Measurements from ENCODE around the gene CFAP20DC. TPM values are rescaled to one million over a fixed set of nuclear protein-coding genes. Genes with fewer than 3 reads are reported as not detected.

CFAP20DC gene
- total and polyA plus RNA-seq, 4 donors = 0.98 to 2.1 (median 1.5) TPM

DNA sequence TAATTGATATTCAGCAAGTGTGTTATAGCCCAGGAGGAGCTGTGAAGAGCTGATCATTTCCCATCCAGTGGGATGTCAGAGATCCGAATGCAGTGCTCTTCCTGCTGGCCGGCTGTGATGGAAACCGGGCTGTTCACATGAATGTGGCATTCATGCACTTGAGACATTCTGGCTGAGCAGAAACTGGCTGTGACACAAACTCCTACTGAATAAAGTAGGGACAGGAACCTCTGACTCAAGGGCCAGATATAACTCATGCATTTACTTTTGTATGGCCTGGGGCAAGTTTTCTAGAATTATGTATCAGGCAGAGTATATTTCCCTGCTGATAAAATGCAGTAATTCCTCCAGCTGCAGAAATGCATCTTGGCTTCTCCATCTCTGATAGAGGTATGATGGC lies 299.9 kb downstream of the CFAP20DC start:
- WGBS = 79% methylated on average over 3 of the region's 3 CpGs
- H3K4me3 ChIP-seq (ENCODE audit: low read depth in 1 of 3, low read length in 3 of 3) = no peak overlapping the region
- no peaks in the 10 kb centered on the region for H3K27me3 ChIP-seq (ENCODE audit: control insufficient read depth in 4 of 4, insufficient read depth in 4 of 4, low read length in 3 of 4)
- no peaks in the 10 kb centered on the region for H3K36me3 ChIP-seq (ENCODE audit: control insufficient read depth in 4 of 4, insufficient read depth in 3 of 4, low read depth in 1 of 4, low read length in 3 of 4)
- TF ChIP-seq, protein P1, sequence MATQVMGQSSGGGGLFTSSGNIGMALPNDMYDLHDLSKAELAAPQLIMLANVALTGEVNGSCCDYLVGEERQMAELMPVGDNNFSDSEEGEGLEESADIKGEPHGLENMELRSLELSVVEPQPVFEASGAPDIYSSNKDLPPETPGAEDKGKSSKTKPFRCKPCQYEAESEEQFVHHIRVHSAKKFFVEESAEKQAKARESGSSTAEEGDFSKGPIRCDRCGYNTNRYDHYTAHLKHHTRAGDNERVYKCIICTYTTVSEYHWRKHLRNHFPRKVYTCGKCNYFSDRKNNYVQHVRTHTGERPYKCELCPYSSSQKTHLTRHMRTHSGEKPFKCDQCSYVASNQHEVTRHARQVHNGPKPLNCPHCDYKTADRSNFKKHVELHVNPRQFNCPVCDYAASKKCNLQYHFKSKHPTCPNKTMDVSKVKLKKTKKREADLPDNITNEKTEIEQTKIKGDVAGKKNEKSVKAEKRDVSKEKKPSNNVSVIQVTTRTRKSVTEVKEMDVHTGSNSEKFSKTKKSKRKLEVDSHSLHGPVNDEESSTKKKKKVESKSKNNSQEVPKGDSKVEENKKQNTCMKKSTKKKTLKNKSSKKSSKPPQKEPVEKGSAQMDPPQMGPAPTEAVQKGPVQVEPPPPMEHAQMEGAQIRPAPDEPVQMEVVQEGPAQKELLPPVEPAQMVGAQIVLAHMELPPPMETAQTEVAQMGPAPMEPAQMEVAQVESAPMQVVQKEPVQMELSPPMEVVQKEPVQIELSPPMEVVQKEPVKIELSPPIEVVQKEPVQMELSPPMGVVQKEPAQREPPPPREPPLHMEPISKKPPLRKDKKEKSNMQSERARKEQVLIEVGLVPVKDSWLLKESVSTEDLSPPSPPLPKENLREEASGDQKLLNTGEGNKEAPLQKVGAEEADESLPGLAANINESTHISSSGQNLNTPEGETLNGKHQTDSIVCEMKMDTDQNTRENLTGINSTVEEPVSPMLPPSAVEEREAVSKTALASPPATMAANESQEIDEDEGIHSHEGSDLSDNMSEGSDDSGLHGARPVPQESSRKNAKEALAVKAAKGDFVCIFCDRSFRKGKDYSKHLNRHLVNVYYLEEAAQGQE (IDR thresholded peaks at IDR 0.05) = no peak
- no peak for TF ChIP-seq FOXA2 (IDR thresholded peaks at IDR 0.05)
- TF ChIP-seq, protein P2, sequence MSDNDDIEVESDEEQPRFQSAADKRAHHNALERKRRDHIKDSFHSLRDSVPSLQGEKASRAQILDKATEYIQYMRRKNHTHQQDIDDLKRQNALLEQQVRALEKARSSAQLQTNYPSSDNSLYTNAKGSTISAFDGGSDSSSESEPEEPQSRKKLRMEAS (IDR thresholded peaks at IDR 0.05) = no peak
- TF ChIP-seq, protein P3, sequence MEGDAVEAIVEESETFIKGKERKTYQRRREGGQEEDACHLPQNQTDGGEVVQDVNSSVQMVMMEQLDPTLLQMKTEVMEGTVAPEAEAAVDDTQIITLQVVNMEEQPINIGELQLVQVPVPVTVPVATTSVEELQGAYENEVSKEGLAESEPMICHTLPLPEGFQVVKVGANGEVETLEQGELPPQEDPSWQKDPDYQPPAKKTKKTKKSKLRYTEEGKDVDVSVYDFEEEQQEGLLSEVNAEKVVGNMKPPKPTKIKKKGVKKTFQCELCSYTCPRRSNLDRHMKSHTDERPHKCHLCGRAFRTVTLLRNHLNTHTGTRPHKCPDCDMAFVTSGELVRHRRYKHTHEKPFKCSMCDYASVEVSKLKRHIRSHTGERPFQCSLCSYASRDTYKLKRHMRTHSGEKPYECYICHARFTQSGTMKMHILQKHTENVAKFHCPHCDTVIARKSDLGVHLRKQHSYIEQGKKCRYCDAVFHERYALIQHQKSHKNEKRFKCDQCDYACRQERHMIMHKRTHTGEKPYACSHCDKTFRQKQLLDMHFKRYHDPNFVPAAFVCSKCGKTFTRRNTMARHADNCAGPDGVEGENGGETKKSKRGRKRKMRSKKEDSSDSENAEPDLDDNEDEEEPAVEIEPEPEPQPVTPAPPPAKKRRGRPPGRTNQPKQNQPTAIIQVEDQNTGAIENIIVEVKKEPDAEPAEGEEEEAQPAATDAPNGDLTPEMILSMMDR (IDR thresholded peaks at IDR 0.05; ENCODE audit: low read depth, low read length, missing input control) = no peak
- TF ChIP-seq GABPA (IDR thresholded peaks at IDR 0.05 in 1 of 2, conservative IDR thresholded peaks at IDR 0.05 in 1 of 2) = no peak
- TF ChIP-seq FOXA1 (IDR thresholded peaks at IDR 0.05) = no peak
- TF ChIP-seq TAF1 (conservative IDR thresholded peaks at IDR 0.05) = no peak
- no peak for TF ChIP-seq YY1 (IDR thresholded peaks at IDR 0.05)
- TF ChIP-seq NR2F2 (IDR thresholded peaks at IDR 0.05) = no peak
- no peak for TF ChIP-seq EGR1 (IDR thresholded peaks at IDR 0.05; ENCODE audit: low read depth in 2 of 2)
- no peak for TF ChIP-seq RAD21 (IDR thresholded peaks at IDR 0.05)
- no peak for TF ChIP-seq RXRA (IDR thresholded peaks at IDR 0.05)
- TF ChIP-seq JUND (IDR thresholded peaks at IDR 0.05) = no peak
- no peak for TF ChIP-seq SP1 (IDR thresholded peaks at IDR 0.05)
- TF ChIP-seq, protein P4, sequence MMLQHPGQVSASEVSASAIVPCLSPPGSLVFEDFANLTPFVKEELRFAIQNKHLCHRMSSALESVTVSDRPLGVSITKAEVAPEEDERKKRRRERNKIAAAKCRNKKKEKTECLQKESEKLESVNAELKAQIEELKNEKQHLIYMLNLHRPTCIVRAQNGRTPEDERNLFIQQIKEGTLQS (IDR thresholded peaks at IDR 0.05) = no peak
- TF ChIP-seq, protein P5, sequence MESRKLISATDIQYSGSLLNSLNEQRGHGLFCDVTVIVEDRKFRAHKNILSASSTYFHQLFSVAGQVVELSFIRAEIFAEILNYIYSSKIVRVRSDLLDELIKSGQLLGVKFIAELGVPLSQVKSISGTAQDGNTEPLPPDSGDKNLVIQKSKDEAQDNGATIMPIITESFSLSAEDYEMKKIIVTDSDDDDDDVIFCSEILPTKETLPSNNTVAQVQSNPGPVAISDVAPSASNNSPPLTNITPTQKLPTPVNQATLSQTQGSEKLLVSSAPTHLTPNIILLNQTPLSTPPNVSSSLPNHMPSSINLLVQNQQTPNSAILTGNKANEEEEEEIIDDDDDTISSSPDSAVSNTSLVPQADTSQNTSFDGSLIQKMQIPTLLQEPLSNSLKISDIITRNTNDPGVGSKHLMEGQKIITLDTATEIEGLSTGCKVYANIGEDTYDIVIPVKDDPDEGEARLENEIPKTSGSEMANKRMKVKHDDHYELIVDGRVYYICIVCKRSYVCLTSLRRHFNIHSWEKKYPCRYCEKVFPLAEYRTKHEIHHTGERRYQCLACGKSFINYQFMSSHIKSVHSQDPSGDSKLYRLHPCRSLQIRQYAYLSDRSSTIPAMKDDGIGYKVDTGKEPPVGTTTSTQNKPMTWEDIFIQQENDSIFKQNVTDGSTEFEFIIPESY (IDR thresholded peaks at IDR 0.05) = no peak
- no peak for TF ChIP-seq HNF4G (IDR thresholded peaks at IDR 0.05)
- no peak overlapping the region for H3K9ac ChIP-seq (ENCODE audit: low read depth in 1 of 2, low read length in 2 of 2)
- no peaks in the 10 kb centered on the region for H3K4me1 ChIP-seq (ENCODE audit: control insufficient read depth in 4 of 4, insufficient read depth in 4 of 4, low read length in 3 of 4)
- no peak overlapping the region for H3K27ac ChIP-seq (ENCODE audit: low read depth in 1 of 2, low read length in 2 of 2)
- DNase-seq (ENCODE audit: low spot score) = no peak
- H3K9me3 ChIP-seq (ENCODE audit: control insufficient read depth in 4 of 4, low read length in 3 of 4) = no peaks in the 10 kb centered on the region

DNA sequence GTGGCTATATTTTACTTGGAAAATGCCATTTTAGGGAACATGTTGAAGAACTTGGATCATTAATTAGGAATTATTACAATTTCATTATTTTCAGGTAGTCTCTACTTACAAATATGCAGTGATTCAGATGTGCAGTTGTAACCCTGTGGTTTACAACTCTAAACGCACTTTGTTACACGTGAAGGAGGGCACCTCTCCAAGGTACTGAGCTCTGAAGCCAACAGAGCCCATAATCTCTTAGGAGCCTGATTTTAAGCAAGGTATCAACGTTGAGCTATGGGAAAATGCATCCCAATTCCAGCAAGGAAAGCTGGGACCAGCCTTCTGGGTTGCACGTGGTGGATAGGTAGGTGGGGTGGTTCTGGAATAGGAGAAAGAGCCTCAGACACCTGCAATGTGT lies 301.8 kb downstream of the CFAP20DC start:
- Histone ChIP-seq H3K4me3 (ENCODE audit: low read depth in 1 of 3, low read length in 3 of 3) (no peak overlapping the region), H3K36me3 (ENCODE audit: control insufficient read depth in 4 of 4, insufficient read depth in 3 of 4, low read depth in 1 of 4, low read length in 3 of 4) (no peaks in the 10 kb centered on the region), H3K27ac (ENCODE audit: low read depth in 1 of 2, low read length in 2 of 2) (no peak overlapping the region), H3K9ac (ENCODE audit: low read depth in 1 of 2, low read length in 2 of 2) (no peak overlapping the region), H3K9me3 (ENCODE audit: control insufficient read depth in 4 of 4, low read length in 3 of 4) (no peaks in the 10 kb centered on the region), H3K27me3 (ENCODE audit: control insufficient read depth in 4 of 4, insufficient read depth in 4 of 4, low read length in 3 of 4) (no peaks in the 10 kb centered on the region), H3K4me1 (ENCODE audit: control insufficient read depth in 4 of 4, insufficient read depth in 4 of 4, low read length in 3 of 4) (no peaks in the 10 kb centered on the region)
- DNase-seq (ENCODE audit: low spot score) = no peak
- WGBS = 45% methylated on average over 4 of the region's 4 CpGs
- no peak for TF ChIP-seq JUND (IDR thresholded peaks at IDR 0.05)
- TF ChIP-seq FOXA1 (IDR thresholded peaks at IDR 0.05) = no peak
